NT2/D1 (cell line): ENCODE results near the gene DYNC1H1.
"Not testable (repeated sequence)": the region's sequence is repeated elsewhere in the genome, so short reads cannot be mapped to it uniquely, and the experiment has no call there.

Experiments
- DNase-seq: peaks from one replicate; pipeline ENCODE4 v3.0.0-alpha.2; 2011; ENCODE audit warnings: low read depth, low spot score
- H3K27me3 ChIP-seq: 2 replicates; pipeline ENCODE4 v1.6.0; 2011; ENCODE audit warnings: mild to moderate bottlenecking; ENCODE audit not compliant: insufficient read length, insufficient read depth
- H3K36me3 ChIP-seq: 2 replicates; pipeline ENCODE4 v1.6.1; 2011; ENCODE audit warnings: mild to moderate bottlenecking, low read length, mixed read lengths; ENCODE audit not compliant: insufficient read depth, insufficient read length
- H3K4me1 ChIP-seq: 2 replicates; pipeline ENCODE4 v1.5.1; 2011; ENCODE audit not compliant: insufficient read depth, insufficient read length
- H3K4me3 ChIP-seq: 2 replicates; pipeline ENCODE4 v1.5.1; 2011; ENCODE audit warnings: low read depth; ENCODE audit not compliant: insufficient read length
- H3K9ac ChIP-seq: 2 replicates; pipeline ENCODE4 v1.6.0; 2011; ENCODE audit warnings: low read depth; ENCODE audit not compliant: insufficient read length
- H3K9me3 ChIP-seq: 2 replicates; pipeline ENCODE4 v1.5.1; 2011; ENCODE audit warnings: mild to moderate bottlenecking, low read length; ENCODE audit not compliant: insufficient read depth
- SUZ12 ChIP-seq: IDR thresholded peaks from 2 replicates; pipeline ENCODE4 v1.6.1; 2011; ENCODE audit not compliant: insufficient read length, insufficient read depth; ENCODE audit errors: extremely low read depth
- YY1 ChIP-seq: IDR thresholded peaks from 2 replicates; pipeline ENCODE4 v1.6.1; 2011; ENCODE audit not compliant: insufficient read length, insufficient read depth
- ZNF274 ChIP-seq: IDR thresholded peaks from 2 replicates; pipeline ENCODE4 v1.6.1; 2011; ENCODE audit warnings: mild to moderate bottlenecking, low read depth, low read length

DYNC1H1 gene

DNA sequence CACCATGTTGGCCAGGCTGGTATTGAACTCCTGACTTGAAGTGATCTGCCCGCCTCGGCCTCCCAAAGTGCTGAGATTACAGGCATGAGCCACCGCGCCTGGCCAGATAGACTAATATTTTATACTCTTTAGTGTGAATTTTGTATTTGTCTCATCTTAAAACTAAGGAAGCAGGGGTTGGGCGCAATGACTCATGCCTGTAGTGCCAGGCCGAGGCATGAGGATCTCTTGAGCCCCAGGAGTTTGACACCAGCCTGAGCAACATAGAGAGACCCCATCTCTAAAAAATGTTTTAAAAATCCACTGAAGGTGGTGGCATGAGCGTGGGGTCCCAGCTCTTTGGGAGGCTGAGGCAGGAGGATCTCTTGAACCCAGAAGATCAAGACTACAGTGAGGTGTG lies 9.0 kb downstream of the DYNC1H1 start:
- Histone ChIP-seq H3K9me3 (no peaks in the 10 kb centered on the region), H3K9ac (no peak overlapping the region), H3K4me1 (no peaks in the 10 kb centered on the region), H3K27me3 (no peaks in the 10 kb centered on the region), H3K36me3 (peaks cover 34% of the 10 kb centered on the region), H3K4me3 (no peak overlapping the region)
- DNase-seq: no peak
- TF ChIP-seq YY1 (no peak), SUZ12 (no peak), ZNF274 (no peak)

DNA sequence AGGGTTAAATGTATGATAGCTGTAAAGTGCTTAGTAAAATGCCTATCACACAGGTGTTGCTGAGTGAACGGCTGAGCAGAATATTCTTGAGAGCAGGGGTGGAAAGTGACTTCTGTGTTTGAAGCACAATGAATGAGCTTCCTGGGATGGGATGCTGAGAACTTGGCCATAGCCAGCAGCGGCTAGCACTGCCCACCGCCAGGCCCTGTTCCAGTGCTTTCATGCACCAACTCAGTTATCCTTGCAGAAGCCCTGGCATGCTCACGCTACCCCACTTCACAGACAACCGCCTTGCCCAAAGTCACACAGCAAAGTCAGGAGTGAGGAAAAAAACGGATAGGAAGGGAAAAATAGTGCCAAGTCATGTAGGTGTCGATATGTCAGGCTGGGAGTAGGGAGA lies 10.9 kb downstream of the DYNC1H1 start:
- H3K4me1 ChIP-seq: no peaks in the 10 kb centered on the region
- no peaks in the 10 kb centered on the region for H3K27me3 ChIP-seq
- no peak overlapping the region for H3K4me3 ChIP-seq
- no peaks in the 10 kb centered on the region for H3K9me3 ChIP-seq
- TF ChIP-seq YY1: no peak
- TF ChIP-seq ZNF274: no peak
- TF ChIP-seq SUZ12: no peak
- H3K9ac ChIP-seq: no peak overlapping the region
- no peak for DNase-seq
- H3K36me3 ChIP-seq: peaks cover 37% of the 10 kb centered on the region

DNA sequence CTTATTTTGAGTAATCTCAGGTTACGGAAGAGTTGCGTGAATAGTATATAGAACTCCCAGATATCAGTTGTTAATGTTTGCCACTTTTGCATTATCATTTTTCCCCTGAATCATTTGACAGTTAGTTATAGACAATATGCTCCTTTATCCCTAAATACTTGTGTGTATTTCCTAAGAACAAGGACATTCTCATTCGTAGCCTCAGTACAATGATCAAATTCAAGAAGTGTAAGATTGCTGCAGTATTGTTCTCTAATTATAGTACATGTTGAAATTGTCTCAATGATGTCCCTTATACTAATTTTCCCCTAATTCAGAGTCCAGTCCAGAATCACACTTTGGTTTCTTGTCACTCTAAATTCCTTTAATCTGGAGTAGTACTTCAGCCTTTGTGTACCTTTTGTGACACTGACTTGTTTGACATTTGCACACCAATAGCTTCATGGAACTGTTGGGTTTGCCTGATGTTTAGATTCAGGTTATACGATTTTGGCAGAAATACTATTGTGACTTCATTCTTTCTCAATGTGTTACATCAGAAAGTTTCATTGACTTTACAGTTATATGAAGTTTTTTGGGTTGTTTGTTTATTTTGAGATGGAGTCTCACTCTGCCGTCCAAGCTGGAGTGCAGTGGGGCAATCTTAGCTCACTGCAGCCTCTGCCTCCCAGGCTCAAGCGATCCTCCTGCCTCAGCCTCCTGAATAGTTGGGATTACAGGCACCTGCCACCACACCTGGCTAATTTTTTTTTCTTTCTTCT lies 13.1 kb downstream of the DYNC1H1 start:
- H3K4me3 ChIP-seq: no peak overlapping the region
- H3K36me3 ChIP-seq: peaks cover 54% of the 10 kb centered on the region
- H3K9me3 ChIP-seq: no peaks in the 10 kb centered on the region
- H3K9ac ChIP-seq: no peak overlapping the region
- no peaks in the 10 kb centered on the region for H3K4me1 ChIP-seq
- TF ChIP-seq YY1 (no peak), SUZ12 (no peak), ZNF274 (no peak)
- H3K27me3 ChIP-seq: no peaks in the 10 kb centered on the region
- no peak for DNase-seq

DNA sequence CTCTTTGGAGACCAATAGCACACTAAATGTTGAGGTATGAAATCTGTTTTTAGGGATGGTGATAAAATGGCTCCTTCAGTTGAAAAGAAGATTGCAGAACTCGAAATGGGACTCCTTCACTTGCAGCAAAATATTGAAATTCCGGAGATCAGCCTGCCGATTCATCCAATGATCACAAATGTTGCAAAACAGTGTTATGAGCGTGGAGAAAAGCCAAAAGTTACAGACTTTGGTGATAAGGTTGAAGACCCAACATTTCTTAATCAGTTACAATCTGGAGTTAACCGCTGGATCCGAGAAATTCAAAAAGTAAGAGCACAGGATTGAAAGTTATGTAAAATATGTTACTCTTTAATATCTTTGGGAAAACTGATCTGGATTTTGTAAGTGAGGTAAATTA lies 15.3 kb downstream of the DYNC1H1 start:
- Histone ChIP-seq H3K9me3 (no peaks in the 10 kb centered on the region), H3K27me3 (no peaks in the 10 kb centered on the region), H3K9ac (no peak overlapping the region), H3K36me3 (peaks cover 70% of the 10 kb centered on the region), H3K4me1 (no peaks in the 10 kb centered on the region), H3K4me3 (no peak overlapping the region)
- DNase-seq: no peak
- no peak for TF ChIP-seq YY1
- no peak for TF ChIP-seq ZNF274
- no peak for TF ChIP-seq SUZ12

DNA sequence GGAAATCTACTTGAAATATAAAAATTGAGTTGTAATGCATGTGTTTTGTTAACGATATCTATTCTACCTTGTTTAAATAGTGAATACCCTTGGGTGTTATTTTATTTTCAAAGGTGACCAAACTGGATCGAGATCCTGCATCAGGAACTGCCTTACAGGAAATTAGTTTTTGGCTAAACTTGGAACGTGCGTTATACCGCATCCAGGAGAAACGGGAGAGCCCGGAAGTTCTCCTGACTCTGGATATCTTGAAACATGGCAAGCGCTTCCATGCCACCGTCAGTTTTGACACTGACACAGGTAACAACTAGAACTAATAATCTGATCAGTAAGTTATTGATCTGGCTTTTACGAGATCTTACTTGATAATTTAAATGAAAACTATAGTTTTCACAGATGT lies 15.9 kb downstream of the DYNC1H1 start:
- H3K36me3 ChIP-seq: peaks cover 65% of the 10 kb centered on the region

DNA sequence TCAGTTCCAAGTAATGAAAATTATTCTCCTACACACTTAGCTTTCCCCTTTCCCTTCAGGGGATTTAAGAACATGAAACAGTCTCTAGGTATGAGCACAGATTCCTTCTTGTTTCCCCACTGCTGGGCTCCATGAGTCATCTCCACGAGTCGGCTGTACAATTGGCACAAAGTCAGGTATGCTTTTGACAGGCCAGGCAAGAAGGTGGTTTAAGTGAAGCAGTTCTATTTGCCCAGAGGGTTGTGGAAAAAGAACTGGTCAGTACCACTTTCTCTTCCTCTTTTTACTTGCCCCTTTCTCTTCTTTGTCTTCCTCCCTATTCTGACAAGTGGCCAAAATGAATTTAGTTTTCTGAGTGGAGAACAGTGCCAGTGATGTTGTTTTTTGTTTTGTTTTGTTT lies 16.3 kb downstream of the DYNC1H1 start:
- no peaks in the 10 kb centered on the region for H3K4me1 ChIP-seq
- TF ChIP-seq YY1 (no peak), SUZ12 (no peak), ZNF274 (no peak)
- no peak for DNase-seq
- H3K4me3 ChIP-seq: no peak overlapping the region
- H3K36me3 ChIP-seq: peaks cover 68% of the 10 kb centered on the region
- H3K9ac ChIP-seq: no peak overlapping the region
- no peaks in the 10 kb centered on the region for H3K9me3 ChIP-seq
- H3K27me3 ChIP-seq: no peaks in the 10 kb centered on the region

More for the DNA sequence above, 15.9 kb downstream of the DYNC1H1 start:
- H3K9me3 ChIP-seq: no peaks in the 10 kb centered on the region
- DNase-seq: no peak
- H3K4me1 ChIP-seq: no peaks in the 10 kb centered on the region
- TF ChIP-seq ZNF274: no peak
- TF ChIP-seq YY1: no peak
- no peak for TF ChIP-seq SUZ12
- no peak overlapping the region for H3K4me3 ChIP-seq
- H3K27me3 ChIP-seq: no peaks in the 10 kb centered on the region
- no peak overlapping the region for H3K9ac ChIP-seq

DNA sequence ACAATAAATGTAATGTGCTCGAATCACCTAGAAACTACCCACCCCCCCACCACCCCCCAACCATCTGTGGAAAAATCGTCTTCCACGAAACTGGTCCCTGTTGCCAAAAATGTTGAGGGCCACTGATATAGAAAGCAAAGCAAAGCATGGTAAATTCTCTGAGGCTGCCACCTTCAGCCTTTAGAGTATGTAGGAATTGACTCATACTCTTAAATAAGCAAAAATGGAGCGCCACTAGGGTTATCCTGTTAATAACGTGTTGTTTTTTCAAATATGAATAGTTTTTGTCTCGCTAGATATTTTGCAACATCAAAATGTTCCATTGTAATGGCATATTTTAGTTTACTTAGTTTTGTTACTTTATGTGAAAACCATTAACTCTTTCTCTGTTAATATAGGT lies 18.2 kb downstream of the DYNC1H1 start:
- H3K27me3 ChIP-seq: no peaks in the 10 kb centered on the region
- no peak for TF ChIP-seq SUZ12
- peaks cover 78% of the 10 kb centered on the region for H3K36me3 ChIP-seq
- DNase-seq: no peak
- H3K4me3 ChIP-seq: no peak overlapping the region
- no peak overlapping the region for H3K9ac ChIP-seq
- H3K4me1 ChIP-seq: no peaks in the 10 kb centered on the region
- no peaks in the 10 kb centered on the region for H3K9me3 ChIP-seq

DNA sequence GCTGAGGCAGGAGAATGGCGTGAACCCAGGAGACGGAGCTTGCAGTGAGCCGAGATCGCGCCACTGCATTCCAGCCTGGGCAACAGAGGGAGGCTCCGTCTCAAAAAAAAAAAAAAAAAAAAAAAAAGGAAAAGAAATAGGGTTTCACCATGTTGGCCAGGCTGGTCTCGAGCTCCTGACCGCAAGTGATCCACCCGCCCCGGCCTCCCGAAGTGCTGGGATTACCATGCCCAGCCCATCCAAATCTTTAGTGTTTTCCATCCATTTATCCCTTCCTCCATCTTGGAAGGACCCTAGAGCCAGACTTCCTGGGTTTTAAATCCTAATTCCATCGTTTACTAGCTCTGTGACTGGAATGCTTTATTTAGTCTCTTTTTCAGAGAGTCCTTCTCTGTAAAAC lies 20.5 kb downstream of the DYNC1H1 start:
- H3K9me3 ChIP-seq, H3K9ac ChIP-seq, DNase-seq, H3K4me1 ChIP-seq, H3K27me3 ChIP-seq, H3K4me3 ChIP-seq: not testable (repeated sequence)
- peaks cover 83% of the 10 kb centered on the region for H3K36me3 ChIP-seq
